H4 (cell line): ENCODE data around the gene ARSB. TPM values are rescaled to one million over a fixed set of nuclear protein-coding genes. Genes with fewer than 3 reads are reported as not detected.
"Not testable (repeated sequence)": the region's sequence is repeated elsewhere in the genome, so short reads cannot be mapped to it uniquely, and the experiment has no call there.

ENCODE experiments used
- DNase-seq: peaks from one replicate; pipeline ENCODE4 v3.0.0-alpha.2; 2015; ENCODE audit warnings: low spot score
- total RNA-seq: library from RNA; depleted of rRNA; stranded (reverse); fragments of >200 nt; shearing (Covaris generic); gene quantifications from 2 replicates; pipeline ENCODE4 v1.2.3, GENCODE V29; 2014

The ARSB gene
- total RNA-seq, 1 experiment from 2014 or later = 18.5 TPM

GRCh38 chr5:78903353-78903752, 81.8 kb downstream of the ARSB start:
- no peak for DNase-seq

- peak; percentile 61 for DNase-seq
Measured at GRCh38 chr5:78899922-78900362, 85.2 kb downstream of the ARSB start.

GRCh38 chr5:78896132-78896531, 89.0 kb downstream of the ARSB start:
- peak; percentile 17 for DNase-seq

GRCh38 chr5:78895616-78896015, 89.5 kb downstream of the ARSB start:
- DNase-seq = no peak

GRCh38 chr5:78893940-78894677, 91.0 kb downstream of the ARSB start:
- no peak for DNase-seq

- no peak for DNase-seq
Measured at GRCh38 chr5:78890667-78891379, 94.3 kb downstream of the ARSB start.

- no peak for DNase-seq
Measured at GRCh38 chr5:78889369-78890140, 95.6 kb downstream of the ARSB start.

GRCh38 chr5:78888580-78889368, 96.3 kb downstream of the ARSB start:
- DNase-seq = no peak

GRCh38 chr5:78887384-78888118, 97.6 kb downstream of the ARSB start:
- DNase-seq = no peak

- no peak for DNase-seq
Measured at GRCh38 chr5:78886341-78887230, 98.5 kb downstream of the ARSB start.

- DNase-seq = no peak
Measured at GRCh38 chr5:78881884-78882283, 103.2 kb downstream of the ARSB start.

GRCh38 chr5:78879516-78879915, 105.6 kb downstream of the ARSB start:
- no peak for DNase-seq

- not testable (repeated sequence) for DNase-seq
Measured at GRCh38 chr5:78866076-78866475, 119.0 kb downstream of the ARSB start.

- DNase-seq = no peak
Measured at GRCh38 chr5:78858364-78858763, 126.7 kb downstream of the ARSB start.

GRCh38 chr5:78855026-78855425, 130.1 kb downstream of the ARSB start:
- DNase-seq = no peak

- not testable (repeated sequence) for DNase-seq
Measured at GRCh38 chr5:78851891-78852290, 133.2 kb downstream of the ARSB start.

- DNase-seq = no peak
Measured at GRCh38 chr5:78845470-78845869, 139.6 kb downstream of the ARSB start.

- DNase-seq = no peak
Measured at GRCh38 chr5:78843436-78843835, 141.7 kb downstream of the ARSB start.

GRCh38 chr5:78841767-78842166, 143.3 kb downstream of the ARSB start:
- no peak for DNase-seq

- no peak for DNase-seq
Measured at GRCh38 chr5:78838753-78839152, 146.4 kb downstream of the ARSB start.
